ENCODE results near the gene PLN.

PLN gene

GRCh38 chr6:118524686-118525085 is 23.4 kb upstream of the PLN start:
- no peak overlapping the region for H3K27ac Mint-ChIP-seq
- DNase-seq (ENCODE audit: low spot score in 2 of 2) (no peak), ATAC-seq (ENCODE audit: low read depth) (peak; percentile 54)
- H3K4me3 Mint-ChIP-seq, result no peak overlapping the region
- no peaks in the 10 kb centered on the region for H3K27me3 Mint-ChIP-seq
- H3K36me3 Mint-ChIP-seq, result peaks cover 25% of the 10 kb centered on the region
- H3K9me3 Mint-ChIP-seq, result no peaks in the 10 kb centered on the region
- peaks cover 16% of the 10 kb centered on the region for H3K4me1 Mint-ChIP-seq

GRCh38 chr6:118525913-118526780 is 21.9 kb upstream of the PLN start:
- DNase-seq (ENCODE audit: low spot score in 2 of 2), result no peak
- H3K9me3 Mint-ChIP-seq, result peaks cover 3% of the 10 kb centered on the region

GRCh38 chr6:118528129-118528528 is 20.0 kb upstream of the PLN start:
- ATAC-seq (ENCODE audit: low read depth) (no peak), DNase-seq (ENCODE audit: low spot score in 2 of 2) (no peak)
- H3K27ac Mint-ChIP-seq, result no peak overlapping the region
- peaks cover 7% of the 10 kb centered on the region for H3K9me3 Mint-ChIP-seq
- peaks cover 25% of the 10 kb centered on the region for H3K36me3 Mint-ChIP-seq
- H3K4me3 Mint-ChIP-seq, result no peak overlapping the region
- no peaks in the 10 kb centered on the region for H3K27me3 Mint-ChIP-seq
- peaks cover 16% of the 10 kb centered on the region for H3K4me1 Mint-ChIP-seq

More at GRCh38 chr6:118525913-118526780, 21.9 kb upstream of the PLN start:
- H3K36me3 Mint-ChIP-seq, result peaks cover 24% of the 10 kb centered on the region
- no peak overlapping the region for H3K27ac Mint-ChIP-seq
- peaks cover 16% of the 10 kb centered on the region for H3K4me1 Mint-ChIP-seq
- no peaks in the 10 kb centered on the region for H3K27me3 Mint-ChIP-seq
- no peak for ATAC-seq (ENCODE audit: low read depth)
- H3K4me3 Mint-ChIP-seq, result no peak overlapping the region

- Mint-ChIP-seq H3K27ac (no peak overlapping the region), H3K36me3 (peaks cover 17% of the 10 kb centered on the region), H3K4me3 (no peak overlapping the region), H3K9me3 (peaks cover 7% of the 10 kb centered on the region), H3K4me1 (peaks cover 14% of the 10 kb centered on the region), H3K27me3 (no peaks in the 10 kb centered on the region)
- DNase-seq (ENCODE audit: low spot score in 2 of 2) (no peak), ATAC-seq (ENCODE audit: low read depth) (no peak)
These were observed 18.3 kb upstream of the PLN start for GRCh38 chr6:118529756-118530155.

GRCh38 chr6:118530942-118531341 is 17.2 kb upstream of the PLN start:
- Mint-ChIP-seq H3K27ac (no peak overlapping the region), H3K9me3 (peaks cover 7% of the 10 kb centered on the region), H3K4me1 (peaks cover 10% of the 10 kb centered on the region), H3K36me3 (peaks cover 18% of the 10 kb centered on the region), H3K27me3 (no peaks in the 10 kb centered on the region), H3K4me3 (no peak overlapping the region)
- DNase-seq (ENCODE audit: low spot score in 2 of 2), result no peak
- ATAC-seq (ENCODE audit: low read depth), result no peak

DNA sequence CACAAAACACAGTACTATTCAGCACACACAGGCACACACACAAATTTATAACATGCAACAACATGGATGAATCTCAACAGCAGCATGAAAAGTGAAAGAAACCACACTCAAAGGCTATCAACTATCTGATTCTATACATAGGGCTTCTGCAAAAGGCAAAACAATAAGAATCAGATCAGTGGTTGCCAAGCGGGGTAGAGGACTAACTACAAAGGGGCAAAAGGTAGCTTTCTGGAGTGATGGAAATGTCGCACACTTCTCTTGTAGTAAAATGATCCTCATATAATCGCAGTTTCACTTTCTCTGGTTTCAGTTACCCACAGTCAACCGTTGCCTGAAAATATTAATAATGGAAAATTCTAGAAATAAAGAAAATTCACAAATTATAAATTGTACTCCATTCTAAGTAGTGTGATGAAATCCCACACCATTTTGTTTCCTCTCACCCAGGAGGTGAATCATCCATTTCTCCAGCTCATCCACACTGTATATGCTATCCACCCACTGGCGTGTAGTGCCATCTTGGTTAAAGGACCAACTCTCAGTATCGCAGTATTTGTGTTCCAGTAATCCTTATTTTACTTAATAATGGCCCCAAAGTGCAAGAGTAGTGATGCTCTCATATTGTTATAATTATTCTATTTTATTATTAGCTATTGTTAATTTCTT is 12.8 kb upstream of the PLN start:
- Mint-ChIP-seq H3K27ac (no peak overlapping the region), H3K4me3 (no peak overlapping the region), H3K9me3 (peaks cover 7% of the 10 kb centered on the region), H3K36me3 (peaks cover 19% of the 10 kb centered on the region), H3K4me1 (peaks cover 13% of the 10 kb centered on the region), H3K27me3 (no peaks in the 10 kb centered on the region)
- DNase-seq (ENCODE audit: low spot score in 2 of 2), result no peak
- no peak for ATAC-seq (ENCODE audit: low read depth)

GRCh38 chr6:118536478-118536877 is 11.6 kb upstream of the PLN start:
- H3K27ac Mint-ChIP-seq, result no peak overlapping the region
- peaks cover 1% of the 10 kb centered on the region for H3K9me3 Mint-ChIP-seq
- H3K27me3 Mint-ChIP-seq, result no peaks in the 10 kb centered on the region
- H3K4me1 Mint-ChIP-seq, result peaks cover 13% of the 10 kb centered on the region
- peaks cover 11% of the 10 kb centered on the region for H3K36me3 Mint-ChIP-seq
- H3K4me3 Mint-ChIP-seq, result no peak overlapping the region
- ATAC-seq (ENCODE audit: low read depth), result no peak
- DNase-seq (ENCODE audit: low spot score in 2 of 2), result no peak

DNA sequence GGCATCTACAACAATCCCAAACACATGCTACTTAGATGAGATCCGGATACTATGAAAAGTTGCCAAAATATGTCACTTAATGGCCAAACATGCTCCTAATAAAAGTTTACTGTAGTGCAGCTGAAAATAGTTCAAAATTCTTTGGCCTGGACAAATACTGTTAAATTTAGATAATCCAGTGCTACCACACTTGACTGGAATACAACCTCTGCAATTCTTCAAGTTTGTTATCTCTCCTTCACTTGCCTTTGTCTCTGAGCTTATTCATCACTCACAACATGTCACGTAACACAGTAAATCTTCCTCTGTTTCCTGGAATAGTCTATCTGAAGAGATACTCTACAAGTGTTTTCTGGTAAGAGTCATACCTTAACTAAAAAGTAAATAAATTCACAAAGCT is 10.5 kb upstream of the PLN start:
- DNase-seq (ENCODE audit: low spot score in 2 of 2) (no peak), ATAC-seq (ENCODE audit: low read depth) (no peak)
- Mint-ChIP-seq H3K9me3 (no peaks in the 10 kb centered on the region), H3K4me3 (no peak overlapping the region), H3K27me3 (no peaks in the 10 kb centered on the region), H3K36me3 (peaks cover 9% of the 10 kb centered on the region), H3K27ac (peak overlapping the region; percentile 48), H3K4me1 (peaks cover 9% of the 10 kb centered on the region)

GRCh38 chr6:118542184-118542952 is 5.7 kb upstream of the PLN start:
- Mint-ChIP-seq H3K27ac (no peak overlapping the region), H3K4me1 (peaks cover 2% of the 10 kb centered on the region), H3K9me3 (no peaks in the 10 kb centered on the region), H3K4me3 (no peak overlapping the region), H3K27me3 (no peaks in the 10 kb centered on the region), H3K36me3 (no peaks in the 10 kb centered on the region)
- ATAC-seq (ENCODE audit: low read depth) (no peak), DNase-seq (ENCODE audit: low spot score in 2 of 2) (no peak)

DNA sequence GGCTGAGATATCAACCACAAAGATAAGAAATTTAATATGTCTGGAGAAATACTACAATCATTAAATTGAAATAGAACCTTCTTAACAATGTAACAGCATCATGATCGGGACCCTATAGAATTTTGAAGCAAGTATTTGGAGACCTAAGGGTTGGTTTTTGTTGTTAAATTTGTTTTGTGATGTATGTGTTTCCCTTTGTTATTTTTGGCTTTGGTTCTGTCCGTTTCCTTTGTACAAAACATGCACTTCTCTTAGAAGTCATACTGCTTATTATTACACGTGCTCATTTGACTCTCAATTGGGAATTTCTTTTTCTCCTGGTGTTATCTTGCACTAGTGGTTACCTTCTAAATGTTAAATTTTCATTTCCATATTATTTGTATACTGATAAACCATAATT is 4.0 kb upstream of the PLN start:
- Mint-ChIP-seq H3K9me3 (no peaks in the 10 kb centered on the region), H3K4me1 (peaks cover 4% of the 10 kb centered on the region), H3K4me3 (no peak overlapping the region), H3K36me3 (no peaks in the 10 kb centered on the region), H3K27me3 (no peaks in the 10 kb centered on the region), H3K27ac (no peak overlapping the region)
- ATAC-seq (ENCODE audit: low read depth) (no peak), DNase-seq (ENCODE audit: low spot score in 2 of 2) (no peak)

DNA sequence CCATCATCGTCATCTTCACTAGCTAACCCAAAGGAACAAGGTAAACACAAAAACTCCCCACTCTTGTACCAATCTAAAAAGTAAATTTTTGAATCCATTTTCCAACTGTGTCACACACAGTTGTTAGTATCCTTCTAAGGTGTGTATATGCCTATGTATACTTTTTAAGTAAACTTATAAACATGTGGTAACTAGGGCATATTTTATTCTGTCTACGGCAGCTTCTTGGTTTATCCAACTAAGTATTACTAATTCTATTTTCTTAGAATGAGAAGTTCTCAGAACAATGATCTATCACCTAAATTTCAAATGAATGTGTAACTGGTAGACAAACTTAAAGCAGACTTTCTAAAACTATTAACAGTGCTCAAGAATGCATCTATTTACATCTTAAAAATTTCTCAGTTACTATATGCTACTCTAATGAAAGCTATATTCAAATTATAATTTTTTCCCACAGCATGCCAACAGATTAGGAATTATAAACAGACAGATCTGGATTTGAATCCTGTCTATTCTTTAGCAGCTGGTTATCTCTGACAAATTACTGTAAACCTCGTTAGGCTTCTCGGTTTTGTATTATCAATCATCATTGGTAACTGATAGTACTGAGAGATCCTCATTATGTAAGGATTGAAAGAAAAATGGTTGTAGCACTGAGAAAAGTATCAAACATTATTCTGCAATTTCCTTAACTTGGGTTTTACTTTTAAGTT is 1.8 kb upstream of the PLN start:
- ATAC-seq (ENCODE audit: low read depth), result no peak
- no peak for DNase-seq (ENCODE audit: low spot score in 2 of 2)
- Mint-ChIP-seq H3K4me3 (no peak overlapping the region), H3K27me3 (no peaks in the 10 kb centered on the region), H3K36me3 (no peaks in the 10 kb centered on the region), H3K4me1 (peaks cover 4% of the 10 kb centered on the region), H3K27ac (no peak overlapping the region), H3K9me3 (no peaks in the 10 kb centered on the region)

DNA sequence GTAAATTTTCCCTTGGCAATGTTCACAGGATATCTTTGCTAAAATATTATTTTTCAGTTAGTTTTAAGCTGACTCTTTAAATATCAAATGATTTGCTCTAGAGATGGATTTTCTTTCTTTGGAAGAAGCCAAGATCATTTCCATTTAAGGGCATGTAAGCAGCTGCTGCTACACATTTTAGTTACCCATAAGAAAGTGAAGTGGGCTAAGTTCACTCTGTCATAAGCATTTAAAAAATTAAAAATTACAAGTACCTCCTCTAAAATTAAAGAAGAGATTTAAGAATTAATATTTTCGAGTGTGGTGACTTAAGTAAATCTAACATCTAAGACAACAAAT is 1.2 kb upstream of the PLN start:
- H3K36me3 Mint-ChIP-seq, result no peaks in the 10 kb centered on the region
- no peaks in the 10 kb centered on the region for H3K9me3 Mint-ChIP-seq
- H3K4me1 Mint-ChIP-seq, result peaks cover 4% of the 10 kb centered on the region
- H3K4me3 Mint-ChIP-seq, result no peak overlapping the region
- no peak for DNase-seq (ENCODE audit: low spot score in 2 of 2)
- no peak for ATAC-seq (ENCODE audit: low read depth)
- H3K27ac Mint-ChIP-seq, result no peak overlapping the region
- no peaks in the 10 kb centered on the region for H3K27me3 Mint-ChIP-seq

DNA sequence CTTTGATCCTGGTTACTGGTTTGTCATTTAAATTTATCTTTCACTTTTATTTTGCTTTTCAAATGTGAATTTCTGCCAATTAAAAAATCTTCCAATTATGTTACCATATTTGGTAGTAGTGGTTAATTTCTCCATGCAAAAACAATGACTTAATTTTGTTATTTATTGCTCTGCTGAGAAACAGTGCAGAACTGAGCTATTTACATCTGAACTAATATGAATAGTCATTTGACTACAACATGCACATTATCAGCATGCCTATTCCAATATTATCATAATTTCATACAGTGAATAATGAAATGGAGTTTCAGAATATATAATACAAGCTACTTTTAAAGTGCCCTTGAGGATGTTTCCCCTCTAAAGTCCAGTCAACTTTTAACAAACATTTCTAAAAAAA is 517 bp downstream of the PLN start:
- Mint-ChIP-seq H3K9me3 (no peaks in the 10 kb centered on the region), H3K27ac (no peak overlapping the region), H3K36me3 (no peaks in the 10 kb centered on the region), H3K4me3 (no peak overlapping the region), H3K4me1 (peaks cover 4% of the 10 kb centered on the region), H3K27me3 (no peaks in the 10 kb centered on the region)
- DNase-seq (ENCODE audit: low spot score in 2 of 2), result no peak
- ATAC-seq (ENCODE audit: low read depth), result no peak
